ENCODE results near the gene XRCC3.
"Not testable (repeated sequence)": the region's sequence is repeated elsewhere in the genome, so short reads cannot be mapped to it uniquely, and the experiment has no call there.

Gene XRCC3

GRCh38 chr14:103694572-103695026, 20.7 kb downstream of the XRCC3 start:
- no peak for DNase-seq (ENCODE audit: low read depth, low spot score)

- no peak for DNase-seq (ENCODE audit: low read depth, low spot score)
These were observed 21.7 kb downstream of the XRCC3 start for GRCh38 chr14:103693515-103693914.

- no peak for DNase-seq (ENCODE audit: low read depth, low spot score)
These were observed 22.4 kb downstream of the XRCC3 start for GRCh38 chr14:103692871-103693270.

- no peak for DNase-seq (ENCODE audit: low read depth, low spot score)
These were observed 23.1 kb downstream of the XRCC3 start for GRCh38 chr14:103692159-103692558.

- not testable (repeated sequence) for DNase-seq (ENCODE audit: low read depth, low spot score)
These were observed 23.6 kb downstream of the XRCC3 start for GRCh38 chr14:103691655-103692054.

GRCh38 chr14:103690332-103690731, 24.9 kb downstream of the XRCC3 start:
- DNase-seq (ENCODE audit: low read depth, low spot score): no peak

- DNase-seq (ENCODE audit: low read depth, low spot score): peak; percentile 90
These were observed 26.0 kb downstream of the XRCC3 start for GRCh38 chr14:103688906-103689902.

GRCh38 chr14:103688441-103688840, 26.8 kb downstream of the XRCC3 start:
- no peak for DNase-seq (ENCODE audit: low read depth, low spot score)

- DNase-seq (ENCODE audit: low read depth, low spot score): no peak
These were observed 27.5 kb downstream of the XRCC3 start for GRCh38 chr14:103687712-103688111.

GRCh38 chr14:103686831-103687485, 28.3 kb downstream of the XRCC3 start:
- no peak for DNase-seq (ENCODE audit: low read depth, low spot score)

- no peak for DNase-seq (ENCODE audit: low read depth, low spot score)
These were observed 29.7 kb downstream of the XRCC3 start for GRCh38 chr14:103685276-103686211.

- no peak for DNase-seq (ENCODE audit: low read depth, low spot score)
These were observed 30.4 kb downstream of the XRCC3 start for GRCh38 chr14:103684871-103685270.

- no peak for DNase-seq (ENCODE audit: low read depth, low spot score)
These were observed 30.8 kb downstream of the XRCC3 start for GRCh38 chr14:103684471-103684870.

GRCh38 chr14:103683139-103683538, 32.1 kb downstream of the XRCC3 start:
- no peak for DNase-seq (ENCODE audit: low read depth, low spot score)

GRCh38 chr14:103680491-103681231, 34.6 kb downstream of the XRCC3 start:
- DNase-seq (ENCODE audit: low read depth, low spot score): no peak

GRCh38 chr14:103679351-103679750, 35.9 kb downstream of the XRCC3 start:
- peak; percentile 34 for DNase-seq (ENCODE audit: low read depth, low spot score)

GRCh38 chr14:103676881-103677675, 38.2 kb downstream of the XRCC3 start:
- no peak for DNase-seq (ENCODE audit: low read depth, low spot score)

GRCh38 chr14:103675957-103676356, 39.3 kb downstream of the XRCC3 start:
- no peak for DNase-seq (ENCODE audit: low read depth, low spot score)

- DNase-seq (ENCODE audit: low read depth, low spot score): no peak
These were observed 43.3 kb downstream of the XRCC3 start for GRCh38 chr14:103671911-103672310.

- no peak for DNase-seq (ENCODE audit: low read depth, low spot score)
These were observed 45.9 kb downstream of the XRCC3 start for GRCh38 chr14:103669370-103669769.

Data from astrocyte of the hippocampus (primary cell).